ENCODE results near the gene KRTAP12-3. TPM values are rescaled to one million over a fixed set of nuclear protein-coding genes. Genes with fewer than 3 reads are reported as not detected.
"Not testable (repeated sequence)": the region's sequence is repeated elsewhere in the genome, so short reads cannot be mapped to it uniquely, and the experiment has no call there.

The KRTAP12-3 gene
- total RNA-seq, 1 experiment from 2014 or later: not detected

DNA sequence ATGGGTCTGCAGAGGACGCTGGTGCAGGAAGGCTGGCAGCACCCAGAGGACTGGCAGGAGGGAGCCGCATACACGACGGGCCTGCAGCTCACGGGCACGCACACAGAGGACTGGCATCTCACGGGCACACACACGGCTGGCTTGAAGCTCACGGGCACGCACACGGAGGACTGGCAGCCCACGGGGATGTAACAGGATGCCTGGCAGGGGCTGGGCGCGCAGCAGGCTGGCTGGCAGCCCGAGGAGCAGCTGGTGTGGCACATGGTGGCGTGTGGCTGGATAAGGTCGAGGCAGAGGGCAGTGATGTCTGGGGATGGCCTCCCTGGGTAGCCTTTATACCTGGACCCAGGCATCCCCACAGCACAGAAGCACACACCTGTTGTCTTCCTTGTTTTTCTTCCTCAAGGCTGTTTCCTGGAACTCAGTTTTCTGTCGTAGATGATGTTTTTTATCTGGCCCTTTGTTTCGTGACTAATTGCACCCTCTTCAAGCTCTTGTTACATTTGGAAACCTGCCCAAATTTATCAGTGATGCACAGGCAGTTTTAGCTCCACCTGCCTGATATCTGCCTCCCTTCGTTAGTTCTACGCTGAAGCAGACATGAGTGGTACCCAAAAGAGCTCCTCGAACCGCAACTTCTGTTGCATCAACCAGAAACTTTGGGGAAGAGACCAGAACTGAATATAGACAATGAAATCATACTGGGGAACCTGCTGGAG, 24.3 kb downstream of the KRTAP12-3 start, which contains the start of gene KRTAP12-1:
TSS of gene KRTAP12-1 (minus strand) at position 303 of the 719 bp plus-strand sequence. CDS start at position 263, 40 bp downstream.
- DNase-seq (ENCODE audit: extremely low read depth, low read depth): no peak

DNA sequence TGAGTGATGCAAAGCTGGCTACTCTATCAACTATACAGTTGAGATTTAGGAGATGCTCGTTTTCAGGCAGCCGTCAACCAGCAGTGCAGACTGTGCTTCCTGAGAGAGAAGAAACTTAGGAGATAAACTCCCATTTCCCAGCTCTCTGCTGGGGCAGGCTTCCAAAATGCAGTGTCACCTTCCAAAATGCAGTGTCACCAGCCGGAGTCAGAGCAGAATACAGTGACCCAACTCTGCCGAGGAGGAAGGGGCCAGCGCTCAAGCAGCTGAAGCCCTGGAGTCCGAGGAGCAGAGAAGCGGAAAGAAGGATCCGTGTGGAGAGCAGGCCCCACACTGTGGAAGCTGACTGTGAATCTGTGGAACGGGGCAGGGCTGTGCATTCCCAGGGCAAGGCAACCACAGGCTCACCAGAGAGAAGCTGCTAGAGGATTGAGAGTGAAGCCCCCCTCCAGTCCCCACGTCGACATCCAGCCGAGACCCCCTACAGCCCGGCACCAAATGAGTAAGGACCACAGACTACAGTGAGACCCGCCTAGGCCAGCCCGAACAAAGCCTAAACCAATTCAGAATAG, 24.9 kb downstream of the KRTAP12-3 start:
- DNase-seq (ENCODE audit: extremely low read depth, low read depth): no peak

DNA sequence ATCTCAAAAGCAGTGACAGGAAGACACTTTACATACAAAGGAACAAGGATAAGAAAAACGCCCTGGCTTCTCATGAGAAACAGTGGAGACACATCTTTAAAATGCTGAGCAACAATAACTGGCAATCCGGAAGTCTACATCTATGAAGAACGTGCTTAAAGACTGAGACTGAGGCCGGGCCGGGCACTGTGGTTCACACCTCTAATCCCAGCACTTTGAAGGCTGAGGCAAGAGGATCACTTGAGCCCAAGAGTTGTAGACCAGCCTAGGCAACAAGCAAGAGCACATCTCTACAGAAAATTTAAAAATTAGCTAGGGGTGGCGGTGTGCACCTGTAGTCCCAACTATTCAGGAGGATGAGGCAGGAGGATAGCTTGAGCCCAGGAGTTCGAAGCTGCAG, 26.3 kb downstream of the KRTAP12-3 start:
- no peak for DNase-seq (ENCODE audit: extremely low read depth, low read depth)

DNA sequence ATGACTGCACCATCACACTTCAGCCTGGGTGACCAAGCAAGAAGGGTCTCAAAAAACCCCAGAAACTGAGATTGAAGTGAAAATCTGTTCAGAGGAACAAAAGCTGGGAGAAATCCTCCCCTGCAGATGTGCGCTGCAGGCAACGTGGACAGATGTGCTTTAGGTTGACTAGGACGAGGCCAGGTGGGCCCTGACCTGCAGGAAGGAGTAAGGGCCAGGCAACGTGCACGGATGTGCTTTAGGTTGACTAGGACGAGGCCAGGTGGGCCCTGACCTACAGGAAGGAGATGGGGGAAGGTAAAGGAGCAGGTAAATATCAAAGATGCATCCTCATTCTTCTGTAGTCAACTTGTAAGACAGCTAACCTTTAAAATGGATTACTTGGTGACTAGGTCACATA, 26.8 kb downstream of the KRTAP12-3 start:
- DNase-seq (ENCODE audit: extremely low read depth, low read depth): no peak

DNA sequence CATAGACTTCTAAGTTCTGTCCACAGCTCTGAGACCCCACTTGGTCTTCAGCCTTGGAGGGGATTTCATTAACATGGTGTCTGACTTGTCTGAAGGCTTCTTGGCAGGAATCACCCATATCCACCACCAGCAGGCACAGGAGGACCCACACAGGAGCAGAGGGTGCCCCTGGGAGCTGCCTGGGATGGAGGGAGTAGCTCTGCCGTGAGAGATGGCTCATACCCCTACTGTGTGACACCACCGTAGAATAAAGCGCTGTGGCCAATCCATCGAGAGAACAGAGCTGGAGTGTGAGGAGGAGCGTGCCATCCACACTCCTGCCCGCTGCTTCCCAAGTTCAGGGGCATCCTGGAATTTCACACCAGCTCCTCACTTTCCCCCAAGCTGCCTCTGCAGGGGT, 27.3 kb downstream of the KRTAP12-3 start:
- not testable (repeated sequence) for DNase-seq (ENCODE audit: extremely low read depth, low read depth)

DNA sequence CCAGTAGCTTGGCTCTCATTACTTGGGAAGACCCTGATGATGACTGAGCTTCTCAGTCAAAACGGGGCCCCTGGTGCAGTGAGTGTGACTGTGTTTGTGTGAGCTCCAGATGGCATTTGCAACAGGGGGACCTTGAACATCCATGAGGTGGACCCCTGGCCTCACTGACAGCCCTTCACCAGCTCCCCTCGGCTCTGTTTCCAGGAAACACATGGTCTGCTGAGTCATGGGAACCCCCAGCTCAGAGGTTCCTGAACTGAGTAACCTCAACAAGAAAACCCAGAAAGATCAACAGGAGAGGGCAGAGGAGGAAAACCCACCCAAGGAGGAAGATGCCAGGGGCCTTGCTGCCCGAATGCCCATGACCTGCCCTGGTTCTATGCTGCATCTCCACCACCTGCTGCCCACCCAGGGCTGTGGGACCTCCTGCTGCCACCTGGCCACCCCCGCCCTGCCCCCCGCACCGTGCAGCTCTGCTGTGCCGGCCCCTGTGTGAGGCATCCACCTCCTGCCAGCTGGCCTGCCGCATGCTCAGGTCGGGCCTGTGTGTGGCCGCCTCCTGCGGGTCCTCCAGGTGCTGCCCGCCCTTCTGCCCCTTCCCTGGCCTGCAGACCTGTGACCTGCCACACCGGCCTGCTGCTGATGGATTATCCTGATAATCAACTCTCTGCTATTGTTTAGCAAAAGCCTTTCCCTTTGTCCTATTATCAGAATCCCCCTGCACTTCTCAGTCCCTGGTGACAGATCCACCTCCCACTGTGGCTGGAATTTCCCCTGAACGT, 28.5 kb downstream of the KRTAP12-3 start:
- no peak for DNase-seq (ENCODE audit: extremely low read depth, low read depth)

DNA sequence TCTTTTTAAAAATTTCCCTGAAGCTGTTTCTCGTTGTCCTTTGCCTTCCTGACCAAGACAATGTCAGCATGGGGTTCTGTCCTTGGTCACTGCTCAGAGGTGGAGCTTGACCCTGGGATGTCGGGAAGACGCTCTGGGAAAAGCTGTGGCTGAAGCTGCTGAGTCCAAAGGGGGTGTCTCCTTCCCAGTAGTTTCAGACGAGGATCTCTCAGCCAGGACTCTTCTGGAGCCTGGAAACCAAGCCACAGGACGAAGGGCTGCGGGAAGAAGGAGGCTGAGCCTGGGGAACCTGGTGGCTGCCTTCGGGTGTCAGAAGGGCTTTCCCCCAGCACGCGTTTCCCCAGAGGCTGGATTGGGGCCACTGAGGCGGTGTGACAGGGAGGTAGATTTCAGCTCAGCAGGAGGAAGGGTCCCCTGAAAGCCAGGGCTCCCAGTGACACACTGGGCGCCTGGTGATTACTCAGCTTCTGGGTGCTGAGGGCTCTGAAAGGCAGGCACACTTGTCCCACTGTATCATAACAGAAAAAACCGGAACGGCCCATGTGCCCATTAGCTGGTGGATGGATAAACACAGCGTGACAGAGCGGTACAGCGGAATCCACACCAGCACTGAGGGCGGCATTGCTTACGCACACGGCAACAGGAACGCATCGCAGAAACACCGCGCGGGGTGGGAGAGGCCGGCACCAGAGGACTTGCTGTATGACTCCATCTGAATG, 29.3 kb downstream of the KRTAP12-3 start:
- no peak for DNase-seq (ENCODE audit: extremely low read depth, low read depth)

DNA sequence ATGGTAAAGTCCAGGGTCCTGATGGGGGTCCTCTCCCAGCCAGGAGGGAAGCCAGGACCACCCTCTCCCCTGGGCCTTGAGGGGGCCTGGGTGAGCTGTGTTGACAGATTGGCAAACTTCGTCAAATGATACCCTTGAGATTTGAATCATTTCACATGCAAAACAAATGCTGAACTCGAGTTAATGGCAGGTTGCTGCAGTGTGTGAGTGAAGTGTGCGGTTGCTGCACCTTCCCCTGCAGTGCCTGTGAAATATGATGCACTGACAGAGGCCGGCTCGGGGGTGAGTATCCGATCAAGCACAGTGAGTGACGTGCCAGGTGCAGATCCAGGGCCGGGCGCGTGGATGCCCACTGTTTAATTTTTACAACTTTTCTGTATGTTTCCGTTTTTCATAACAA, 29.9 kb downstream of the KRTAP12-3 start:
- DNase-seq (ENCODE audit: extremely low read depth, low read depth): no peak

DNA sequence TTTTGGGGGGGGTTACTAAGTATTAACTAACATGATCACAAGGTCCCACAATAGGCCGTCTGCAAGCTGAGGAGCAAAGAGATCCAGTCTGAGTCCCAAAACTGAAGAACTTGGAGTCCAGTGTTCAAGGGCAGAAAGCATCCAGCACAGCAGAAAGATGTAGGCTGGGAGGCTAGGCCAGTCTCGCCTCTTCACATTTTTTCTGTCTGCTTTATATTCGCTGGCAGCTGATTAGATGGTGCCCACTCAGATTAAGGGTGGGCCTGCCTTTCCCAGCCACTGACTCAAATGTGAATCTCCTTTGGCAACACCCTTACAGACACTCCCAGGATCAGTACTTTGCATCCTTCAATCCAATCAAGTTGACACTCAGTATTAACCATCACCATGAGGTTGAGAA, 32.0 kb downstream of the KRTAP12-3 start:
- not testable (repeated sequence) for DNase-seq (ENCODE audit: extremely low read depth, low read depth)

DNA sequence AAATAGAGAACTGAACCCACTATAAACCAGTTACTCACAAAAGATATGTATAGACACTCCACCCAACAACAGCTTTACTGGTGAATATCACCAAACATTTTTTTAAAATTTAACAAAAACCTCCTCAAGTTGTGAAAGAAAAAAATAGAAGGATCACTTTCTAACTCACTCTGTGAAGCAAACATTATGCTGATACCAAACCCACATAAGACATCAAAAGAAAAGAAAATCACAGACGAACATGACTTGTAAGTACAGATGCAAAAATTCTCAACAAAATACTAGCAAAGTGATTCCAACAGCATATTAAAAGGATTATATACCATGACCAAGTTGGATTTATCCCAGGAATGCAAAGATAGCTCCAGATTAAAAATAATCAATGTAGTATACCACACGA, 34.0 kb downstream of the KRTAP12-3 start:
- DNase-seq (ENCODE audit: extremely low read depth, low read depth): no peak

DNA sequence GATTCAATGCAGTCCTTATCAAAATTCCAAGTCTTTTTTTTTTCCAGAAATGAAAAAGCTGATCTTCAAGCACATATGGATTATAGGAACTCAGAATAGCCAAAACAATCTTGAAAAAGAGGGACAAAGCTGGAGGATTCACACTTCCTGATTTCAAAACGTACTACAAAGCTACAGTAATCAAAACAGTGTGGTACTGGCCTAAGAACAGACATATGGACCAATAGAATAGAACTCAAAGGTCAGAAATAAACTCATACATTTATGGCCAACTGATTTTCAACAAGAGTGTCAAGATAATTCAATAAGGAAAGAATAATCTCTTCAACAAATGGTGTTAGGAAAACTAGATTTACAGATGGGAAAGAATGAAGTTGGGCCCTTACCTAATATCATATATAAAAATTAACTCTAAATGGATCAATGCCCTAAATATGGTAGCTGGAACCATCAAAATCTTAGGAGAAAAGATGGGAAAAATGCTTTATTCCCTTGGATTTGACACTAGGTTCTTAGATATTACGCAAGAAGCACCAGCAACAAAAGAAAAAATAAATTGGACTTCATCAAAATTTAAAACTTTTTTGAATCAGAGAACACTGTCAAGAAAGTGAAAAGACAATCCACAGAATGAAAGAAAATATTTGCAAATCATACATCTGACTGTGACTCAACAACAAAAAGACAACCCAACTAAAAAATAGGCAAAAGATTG, 35.2 kb downstream of the KRTAP12-3 start:
- no peak for DNase-seq (ENCODE audit: extremely low read depth, low read depth)

DNA sequence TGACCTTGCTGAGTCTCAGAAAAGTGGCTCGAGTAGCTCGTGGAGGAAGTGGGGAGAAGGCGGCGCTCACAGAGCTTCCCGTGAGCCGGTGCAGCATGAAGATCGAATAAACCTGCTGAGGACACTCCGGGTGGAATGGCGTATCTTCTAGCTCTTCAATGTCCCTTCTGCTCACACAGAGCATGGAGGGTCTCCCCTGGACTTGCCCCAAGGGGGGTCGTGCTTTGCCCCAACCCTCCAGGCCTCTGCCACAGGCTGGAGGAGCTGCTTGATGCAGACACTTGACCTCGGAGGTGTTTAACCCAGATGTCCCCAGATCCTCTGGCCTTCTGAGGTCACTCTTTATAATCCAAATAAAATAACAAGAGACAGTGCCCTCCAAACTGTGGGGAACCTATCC, 37.0 kb downstream of the KRTAP12-3 start:
- DNase-seq (ENCODE audit: extremely low read depth, low read depth): no peak

DNA sequence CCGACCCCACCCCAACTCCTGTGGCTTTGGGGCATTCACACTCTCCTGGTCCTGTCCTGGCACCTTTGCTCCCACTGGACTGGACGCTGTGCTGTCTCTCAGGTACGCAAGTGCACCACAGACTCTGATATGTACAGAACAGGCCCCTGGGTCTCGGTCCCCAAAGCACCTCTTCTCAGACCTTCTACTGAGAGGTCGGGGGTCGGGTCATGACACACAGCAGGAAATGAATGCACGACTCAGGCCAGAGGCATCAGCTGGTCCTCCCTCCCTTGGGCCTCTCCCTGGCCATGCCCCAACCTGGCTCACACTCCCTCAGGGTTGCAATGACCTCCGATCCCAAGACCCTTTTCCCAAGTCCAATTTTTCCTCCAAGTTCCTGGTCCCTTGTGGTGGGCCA, 37.5 kb downstream of the KRTAP12-3 start:
- no peak for DNase-seq (ENCODE audit: extremely low read depth, low read depth)

DNA sequence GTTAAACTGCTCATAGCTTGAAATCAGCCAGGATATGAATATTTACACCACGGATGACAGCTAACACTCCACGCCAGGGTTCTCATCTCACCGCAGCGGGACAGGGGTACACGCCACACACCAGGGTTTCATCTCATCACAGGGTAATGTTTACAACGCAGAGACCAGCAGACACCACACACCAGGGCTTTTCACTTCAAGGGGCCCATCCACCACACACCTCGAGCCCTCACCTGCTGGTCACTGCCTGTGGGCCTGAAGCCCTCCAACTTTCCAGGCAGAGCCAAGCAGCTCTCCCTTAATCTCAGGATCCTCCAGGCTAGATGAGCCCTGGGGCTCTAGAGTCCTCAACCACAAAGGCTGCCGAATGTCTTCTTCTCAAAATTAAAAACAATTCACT, 37.9 kb downstream of the KRTAP12-3 start:
- no peak for DNase-seq (ENCODE audit: extremely low read depth, low read depth)

DNA sequence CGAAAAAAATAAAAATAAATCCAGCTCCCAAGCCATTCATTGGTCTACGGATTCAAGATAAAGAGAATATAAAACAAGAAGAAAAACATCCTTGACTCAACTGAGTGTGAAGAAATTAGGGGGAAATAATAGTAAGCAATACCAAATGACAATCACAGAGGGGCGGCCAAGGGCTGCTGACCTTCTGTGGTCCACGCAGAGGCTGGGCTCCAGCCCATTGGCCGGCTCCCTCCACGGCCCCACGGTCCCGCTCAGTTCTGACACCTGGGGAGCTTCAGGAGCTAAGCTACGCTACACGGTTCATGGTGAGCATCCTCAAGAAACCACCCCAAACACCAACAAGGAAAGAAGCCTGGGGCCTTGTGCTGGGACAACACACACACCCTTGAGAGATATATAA, 38.8 kb downstream of the KRTAP12-3 start:
- DNase-seq (ENCODE audit: extremely low read depth, low read depth): no peak

DNA sequence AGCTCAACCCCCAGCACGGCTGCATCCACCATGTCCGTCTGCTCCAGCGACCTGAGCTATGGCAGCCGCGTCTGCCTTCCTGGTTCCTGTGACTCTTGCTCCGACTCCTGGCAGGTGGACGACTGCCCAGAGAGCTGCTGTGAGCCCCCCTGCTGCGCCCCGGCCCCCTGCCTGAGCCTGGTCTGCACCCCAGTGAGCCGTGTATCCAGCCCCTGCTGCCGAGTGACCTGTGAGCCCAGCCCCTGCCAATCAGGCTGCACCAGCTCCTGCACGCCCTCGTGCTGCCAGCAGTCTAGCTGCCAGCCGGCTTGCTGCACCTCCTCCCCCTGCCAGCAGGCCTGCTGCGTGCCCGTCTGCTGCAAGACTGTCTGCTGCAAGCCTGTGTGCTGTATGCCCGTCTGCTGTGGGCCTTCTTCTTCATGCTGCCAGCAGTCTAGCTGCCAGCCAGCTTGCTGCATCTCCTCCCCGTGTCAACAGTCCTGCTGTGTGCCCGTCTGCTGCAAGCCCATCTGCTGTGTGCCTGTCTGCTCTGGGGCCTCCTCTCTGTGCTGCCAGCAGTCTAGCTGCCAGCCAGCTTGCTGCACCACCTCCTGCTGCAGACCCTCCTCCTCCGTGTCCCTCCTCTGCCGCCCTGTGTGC, 39.6 kb downstream of the KRTAP12-3 start, which contains the start of gene KRTAP10-12:
TSS of gene KRTAP10-12 (plus strand) at position 1 of the 639 bp plus-strand sequence. CDS start at position 31, 30 bp downstream.
- DNase-seq (ENCODE audit: extremely low read depth, low read depth): not testable (repeated sequence)

DNA sequence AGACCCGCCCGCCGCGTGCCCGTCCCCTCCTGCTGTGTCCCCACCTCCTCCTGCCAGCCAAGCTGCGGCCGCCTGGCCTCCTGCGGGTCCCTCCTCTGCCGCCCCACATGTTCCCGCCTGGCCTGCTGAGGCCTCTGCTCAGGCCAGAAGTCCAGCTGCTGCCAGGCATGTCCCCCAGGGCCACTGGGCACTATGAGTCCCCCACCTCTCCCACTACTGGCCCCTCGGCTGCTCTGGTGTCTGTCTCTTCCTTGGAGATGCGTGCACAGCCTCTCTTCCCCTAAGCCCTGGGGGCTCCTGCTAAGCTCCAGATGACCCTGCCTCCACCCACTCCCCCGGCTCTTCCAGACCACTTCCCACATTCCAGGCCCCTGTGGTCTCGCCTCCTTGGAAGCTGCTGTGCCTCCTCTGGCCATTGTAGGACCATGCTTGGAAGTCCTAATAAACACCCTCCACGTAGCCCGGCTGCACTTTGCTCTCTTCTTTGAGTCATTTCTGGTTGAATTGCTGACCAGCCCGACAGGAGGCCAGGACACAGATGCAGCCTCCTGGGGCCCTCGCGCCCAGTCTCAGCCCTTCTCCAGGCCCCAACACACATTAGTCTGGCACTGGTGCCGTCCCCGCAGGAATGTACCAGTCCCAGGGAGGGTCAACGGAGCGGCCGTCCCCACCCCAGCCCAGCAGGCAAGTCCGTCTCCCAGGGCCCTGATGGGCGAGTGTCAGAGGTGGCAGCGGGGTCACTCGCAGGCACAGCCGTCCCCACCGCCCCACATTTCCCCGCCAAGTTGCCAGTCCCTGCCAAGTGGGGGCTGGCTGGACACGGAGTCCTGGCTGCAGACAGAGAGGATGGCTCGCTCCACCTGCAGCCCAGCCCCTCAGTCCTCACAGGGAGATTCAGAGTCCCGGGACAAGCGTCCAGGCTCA, 40.3 kb downstream of the KRTAP12-3 start:
- DNase-seq (ENCODE audit: extremely low read depth, low read depth): no peak

DNA sequence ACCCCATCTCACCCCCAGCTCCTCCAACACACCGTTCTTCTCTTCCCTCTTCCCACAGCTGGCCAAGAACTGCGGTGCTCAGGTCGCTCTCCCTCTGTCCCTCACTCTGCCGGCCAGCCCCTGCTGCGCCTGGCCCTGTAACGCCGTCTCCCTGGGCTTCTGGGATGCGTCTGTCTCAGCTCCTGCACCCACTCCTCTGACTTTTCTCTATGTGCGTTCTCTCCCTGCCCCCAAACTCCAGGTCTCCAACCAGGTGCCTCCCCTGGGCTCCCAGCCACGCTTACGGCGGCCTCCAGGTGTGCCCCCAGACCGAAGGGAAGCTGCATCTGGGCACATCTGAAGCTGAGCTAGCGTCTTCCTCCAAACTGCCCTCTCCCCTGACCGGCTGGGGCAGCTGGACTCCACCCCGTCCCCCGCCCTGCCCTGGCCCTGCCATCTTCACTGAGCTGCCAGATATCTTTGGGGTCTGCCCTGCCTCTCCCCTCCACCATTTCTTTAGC, 41.8 kb downstream of the KRTAP12-3 start:
- no peak for DNase-seq (ENCODE audit: extremely low read depth, low read depth)

Measured in NCI-H460 (cell line).